Gastrocnemius medialis (tissue), 4 donors: ENCODE results near the gene YWHAE.

Experiments used
- CTCF ChIP-seq, 5 experiments: fragments of 450-650 bp in 3 of 5; fragments of 200-600 bp in 2 of 5; sonication (generic) in 2 of 5; IDR thresholded peaks in 4 of 5; conservative IDR thresholded peaks in 1 of 5; 1 replicate in 4 of 5; 2 replicates in 1 of 5; pipeline ENCODE4 v1.5.1; 2016 to 2019; ENCODE audit warnings: antibody characterized with exemption in 5 of 5, mild to moderate bottlenecking in 3 of 5, moderate library complexity in 3 of 5
- POLR2A ChIP-seq, 2 donors: fragments of 450-650 bp; IDR thresholded peaks; one replicate each; pipeline ENCODE4 v1.6.1; 2017; ENCODE audit warnings: antibody characterized with exemption in 2 of 2, mild to moderate bottlenecking in 2 of 2, moderate library complexity in 2 of 2

GRCh38 chr17:1372618-1373017 is 27.4 kb downstream of the YWHAE start:
- no peak for TF ChIP-seq CTCF (IDR thresholded peaks at IDR 0.05 in 4 of 5, conservative IDR thresholded peaks at IDR 0.05 in 1 of 5)
- no peak for TF ChIP-seq POLR2A (IDR thresholded peaks at IDR 0.05)
